Neural cell (in vitro differentiated cells): Measurements from ENCODE around the gene ACP2.

ENCODE experiments used
- CTCF ChIP-seq: fragments of 450-650 bp; IDR thresholded peaks from 2 replicates; pipeline ENCODE4 v1.5.1; 2014; ENCODE audit warnings: antibody characterized with exemption, mild to moderate bottlenecking, moderate library complexity; ENCODE audit not compliant: poor library complexity, severe bottlenecking
- EP300 ChIP-seq: fragments of 450-650 bp; conservative IDR thresholded peaks from 2 replicates; pipeline ENCODE4 v1.6.1; 2014; ENCODE audit warnings: antibody characterized with exemption, mild to moderate bottlenecking, moderate library complexity; ENCODE audit not compliant: poor library complexity, severe bottlenecking
- EZH2 ChIP-seq: fragments of 200-600, 300-800 bp; shearing (Covaris generic), sonication (generic); IDR thresholded peaks from 2 replicates; pipeline ENCODE4 v1.6.1; 2014; ENCODE audit warnings: antibody characterized with exemption, low read length, borderline replicate concordance, mild to moderate bottlenecking; ENCODE audit not compliant: insufficient read depth, poor library complexity, severe bottlenecking
- POLR2AphosphoS5 ChIP-seq: IDR thresholded peaks from 2 replicates; pipeline ENCODE4 v1.6.1; 2012
- SMC3 ChIP-seq: fragments of 450-650 bp; conservative IDR thresholded peaks from 2 replicates; pipeline ENCODE4 v1.6.1; 2014; ENCODE audit warnings: antibody characterized with exemption, mild to moderate bottlenecking, moderate library complexity; ENCODE audit not compliant: poor library complexity
- TF ChIP-seq, protein P1 (sequence below): IDR thresholded peaks from 2 replicates; pipeline ENCODE4 v1.6.1; 2012; ENCODE audit warnings: borderline replicate concordance

GRCh38 chr11:47253660-47254059 lies 5.0 kb upstream of the ACP2 start:
- TF ChIP-seq CTCF: no peak
- no peak for TF ChIP-seq SMC3
- TF ChIP-seq EZH2: no peak
- TF ChIP-seq, protein P1, sequence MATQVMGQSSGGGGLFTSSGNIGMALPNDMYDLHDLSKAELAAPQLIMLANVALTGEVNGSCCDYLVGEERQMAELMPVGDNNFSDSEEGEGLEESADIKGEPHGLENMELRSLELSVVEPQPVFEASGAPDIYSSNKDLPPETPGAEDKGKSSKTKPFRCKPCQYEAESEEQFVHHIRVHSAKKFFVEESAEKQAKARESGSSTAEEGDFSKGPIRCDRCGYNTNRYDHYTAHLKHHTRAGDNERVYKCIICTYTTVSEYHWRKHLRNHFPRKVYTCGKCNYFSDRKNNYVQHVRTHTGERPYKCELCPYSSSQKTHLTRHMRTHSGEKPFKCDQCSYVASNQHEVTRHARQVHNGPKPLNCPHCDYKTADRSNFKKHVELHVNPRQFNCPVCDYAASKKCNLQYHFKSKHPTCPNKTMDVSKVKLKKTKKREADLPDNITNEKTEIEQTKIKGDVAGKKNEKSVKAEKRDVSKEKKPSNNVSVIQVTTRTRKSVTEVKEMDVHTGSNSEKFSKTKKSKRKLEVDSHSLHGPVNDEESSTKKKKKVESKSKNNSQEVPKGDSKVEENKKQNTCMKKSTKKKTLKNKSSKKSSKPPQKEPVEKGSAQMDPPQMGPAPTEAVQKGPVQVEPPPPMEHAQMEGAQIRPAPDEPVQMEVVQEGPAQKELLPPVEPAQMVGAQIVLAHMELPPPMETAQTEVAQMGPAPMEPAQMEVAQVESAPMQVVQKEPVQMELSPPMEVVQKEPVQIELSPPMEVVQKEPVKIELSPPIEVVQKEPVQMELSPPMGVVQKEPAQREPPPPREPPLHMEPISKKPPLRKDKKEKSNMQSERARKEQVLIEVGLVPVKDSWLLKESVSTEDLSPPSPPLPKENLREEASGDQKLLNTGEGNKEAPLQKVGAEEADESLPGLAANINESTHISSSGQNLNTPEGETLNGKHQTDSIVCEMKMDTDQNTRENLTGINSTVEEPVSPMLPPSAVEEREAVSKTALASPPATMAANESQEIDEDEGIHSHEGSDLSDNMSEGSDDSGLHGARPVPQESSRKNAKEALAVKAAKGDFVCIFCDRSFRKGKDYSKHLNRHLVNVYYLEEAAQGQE: no peak
- no peak for TF ChIP-seq EP300
- no peak for TF ChIP-seq POLR2AphosphoS5
